IMR-90 (cell line): ENCODE data around the gene CEP290. TPM values are rescaled to one million over a fixed set of nuclear protein-coding genes. Genes with fewer than 3 reads are reported as not detected.

Experiments used
- ATAC-seq: fragments of 200-7000 bp; cut with Tn5 transposase; 2 replicates; pipeline ENCODE4 v1.9.1; 2020; ENCODE audit warnings: low read depth, mild to moderate bottlenecking, moderate library complexity
- BruUV-seq: library from RNA; stranded (reverse); fragments of 400-500 nt; replicated peaks from 2 replicates; lab custom pipeline; 2021; lab: Mats Ljungman, UMichigan
- CTCF ChIA-PET: fragments of 300-600 bp; formaldehyde crosslinking; extraction: SDS; loops from one replicate; lab custom pipeline; 2021; ENCODE audit warnings: antibody characterized with exemption; lab: Yijun Ruan, JAX
- POLR2A ChIA-PET: fragments of 300-600 bp; sonication (Branson Sonifier 250); formaldehyde crosslinking; loops from one replicate; lab custom pipeline; 2022; ENCODE audit warnings: antibody characterized with exemption; ENCODE audit not compliant: unreplicated experiment; lab: Charles Lee
- DNase-seq: peaks from one replicate; pipeline ENCODE4 v3.0.0; 2013
- H2AFZ ChIP-seq: replicated peaks from 2 replicates; pipeline ENCODE3; 2013; ENCODE audit warnings: low read length, mild to moderate bottlenecking; ENCODE audit not compliant: poor library complexity
- H2AK5ac ChIP-seq: 2 replicates; pipeline ENCODE4 v1.6.1; 2013; ENCODE audit warnings: low read depth, low read length, inconsistent platforms
- H2AK9ac ChIP-seq: replicated peaks from 2 replicates; pipeline ENCODE3; 2013; ENCODE audit warnings: mild to moderate bottlenecking, low read depth, low read length, moderate library complexity; ENCODE audit not compliant: poor library complexity
- H2BK120ac ChIP-seq: 2 replicates; pipeline ENCODE4 v1.6.1; 2013; ENCODE audit warnings: low read depth, low read length, inconsistent platforms
- H2BK15ac ChIP-seq: 3 replicates; pipeline ENCODE4 v1.6.1; 2013; ENCODE audit warnings: low read depth, low read length, inconsistent platforms
- H2BK20ac ChIP-seq: 2 replicates; pipeline ENCODE4 v1.6.1; 2013; ENCODE audit warnings: low read depth, mild to moderate bottlenecking, inconsistent platforms, low read length, moderate library complexity
- H2BK5ac ChIP-seq: 2 replicates; pipeline ENCODE4 v1.6.1; 2013; ENCODE audit warnings: mild to moderate bottlenecking, low read depth, low read length, inconsistent platforms; ENCODE audit not compliant: poor library complexity, severe bottlenecking
- H3K14ac ChIP-seq: replicated peaks from 2 replicates; pipeline ENCODE4 v1.6.1; 2013; ENCODE audit warnings: low read depth, low read length, inconsistent platforms
- H3K18ac ChIP-seq: 2 replicates; pipeline ENCODE4 v1.6.1; 2013; ENCODE audit warnings: low read depth, low read length, control low read depth
- H3K23ac ChIP-seq: 2 replicates; pipeline ENCODE4 v1.6.1; 2013; ENCODE audit warnings: low read depth, low read length, inconsistent platforms
- H3K27ac ChIP-seq: 2 replicates; pipeline ENCODE4 v1.5.1; 2013; ENCODE audit warnings: mild to moderate bottlenecking, control low read depth, low read length; ENCODE audit not compliant: insufficient read depth
- H3K27me3 ChIP-seq: 2 replicates; pipeline ENCODE4 v1.6.1; 2013; ENCODE audit warnings: low read length; ENCODE audit not compliant: control insufficient read depth, insufficient read depth
- H3K36me3 ChIP-seq: 2 replicates; pipeline ENCODE4 v1.6.1; 2013; ENCODE audit warnings: low read length, mixed read lengths; ENCODE audit not compliant: control insufficient read depth, insufficient read depth
- H3K4ac ChIP-seq: 2 replicates; pipeline ENCODE4 v1.6.1; 2013; ENCODE audit warnings: low read depth, low read length, inconsistent platforms
- H3K4me1 ChIP-seq: 2 replicates; pipeline ENCODE4 v1.6.1; 2013; ENCODE audit warnings: low read length, mixed read lengths; ENCODE audit not compliant: control insufficient read depth, insufficient read depth
- H3K4me2 ChIP-seq: 2 replicates; pipeline ENCODE4 v1.6.1; 2013; ENCODE audit warnings: low read depth, mild to moderate bottlenecking, control low read depth, low read length, moderate library complexity
- H3K4me3 ChIP-seq: 2 replicates; pipeline ENCODE4 v1.5.1; 2013; ENCODE audit warnings: low read depth, mild to moderate bottlenecking, control low read depth, low read length, moderate library complexity; ENCODE audit not compliant: insufficient read depth
- H3K56ac ChIP-seq: 2 replicates; pipeline ENCODE4 v1.6.1; 2013; ENCODE audit warnings: low read length, inconsistent platforms; ENCODE audit not compliant: insufficient read depth; ENCODE audit errors: extremely low read depth
- H3K79me1 ChIP-seq, 2 experiments: 2 replicates each; pipeline ENCODE4 v1.6.1; 2013; ENCODE audit warnings: low read length in 2 of 2, inconsistent platforms in 1 of 2, low read depth in 1 of 2
- H3K9ac ChIP-seq: 2 replicates; pipeline ENCODE4 v1.6.1; 2013; ENCODE audit warnings: low read depth, low read length, control low read depth
- H3K9me1 ChIP-seq: 2 replicates; pipeline ENCODE4 v1.6.1; 2013; ENCODE audit warnings: low read length, inconsistent platforms; ENCODE audit not compliant: insufficient read depth
- H3K9me3 ChIP-seq: 2 replicates; pipeline ENCODE4 v1.6.1; 2013; ENCODE audit warnings: low read length; ENCODE audit not compliant: control insufficient read depth, insufficient read depth
- H4K20me1 ChIP-seq: 2 replicates; pipeline ENCODE4 v1.6.1; 2013; ENCODE audit warnings: low read length, inconsistent platforms; ENCODE audit not compliant: insufficient read depth
- H4K5ac ChIP-seq: 2 replicates; pipeline ENCODE4 v1.6.1; 2013; ENCODE audit warnings: mild to moderate bottlenecking, low read depth, low read length, control low read depth
- H4K8ac ChIP-seq, 2 experiments: 2 replicates each; pipeline ENCODE4 v1.6.1; 2013; ENCODE audit warnings: low read depth in 2 of 2, low read length in 2 of 2, control low read depth in 1 of 2, inconsistent platforms in 1 of 2
- H4K91ac ChIP-seq: 2 replicates; pipeline ENCODE4 v1.6.1; 2013; ENCODE audit warnings: low read depth, low read length, inconsistent platforms; ENCODE audit not compliant: insufficient read depth
- CEBPB ChIP-seq: IDR thresholded peaks from 2 replicates; pipeline ENCODE4 v1.6.1; 2012; ENCODE audit warnings: low read depth, low read length, improper control_type of control experiment
- RCOR1 ChIP-seq: IDR thresholded peaks from 2 replicates; pipeline ENCODE4 v1.6.1; 2012; ENCODE audit warnings: mild to moderate bottlenecking, low read length, improper control_type of control experiment; ENCODE audit not compliant: insufficient replicate concordance
- WGBS, 2 experiments: methylation state at CpG; one replicate each; pipeline versions ENCODE4 v1.1.5 to v1.1.7; 2013; ENCODE audit warnings: missing lambda C conversion rate in 2 of 2; ENCODE audit not compliant: insufficient read length in 1 of 2; ENCODE audit errors: extremely low coverage in 2 of 2; 5-methylcytosine and 5-hydroxymethylcytosine counted together
- dilution Hi-C: fragments of 300-500 bp; cut with HindIII; formaldehyde crosslinking; loops from one replicate; pipeline ENCODE4 v1.14.3; 2018; ENCODE audit warnings: low sequenced_read_pairs; ENCODE audit not compliant: unreplicated experiment
- in situ Hi-C: fragments of 300-500 bp; cut with MboI; formaldehyde crosslinking; loops from 3 replicates; pipeline ENCODE4 v1.14.3; 2019; ENCODE audit warnings: low sequenced_read_pairs, inconsistent platforms, mixed read lengths
- intact Hi-C: fragments of 100-400 bp; cut with micrococcal nuclease; formaldehyde crosslinking; loops from 2 replicates; pipeline ENCODE4 v1.10.0; 2022
- polyA plus RNA-seq, 3 experiments: library from polyadenylated mRNA; depleted of rRNA; stranded (reverse); fragments of >200 nt; gene quantifications; 2 replicates each; pipeline ENCODE4 v1.2.3, GENCODE V29; 2012; ENCODE audit warnings: low replicate concordance in 1 of 3
- total RNA-seq: library from RNA; depleted of rRNA; stranded (reverse); fragments of >200 nt; gene quantifications from 2 replicates; pipeline ENCODE4 v1.2.3, GENCODE V29; 2012

CEP290 gene
- total and polyA plus RNA-seq, 2 of the 4 experiments (the other 2 are of a cell fraction): 4.3 to 7.9 TPM

GRCh38 chr12:88036353-88036965 is 105.4 kb downstream of the CEP290 start:
- Histone ChIP-seq H4K8ac (no peak overlapping the region), H3K18ac (no peak overlapping the region), H3K9me3 (no peaks in the 10 kb centered on the region), H4K20me1 (no peaks in the 10 kb centered on the region; the same call in 1 of the 2 replicates), H2BK120ac (no peak overlapping the region), H3K4me2 (peak overlapping the region; percentile 96), H2AK5ac (no peak overlapping the region), H3K79me1 (peaks cover 21 to 39% of the 10 kb centered on the region in 2 experiments), H3K27ac (no peak overlapping the region), H2AFZ (no peak overlapping the region), H3K4me1 (peaks cover 3% of the 10 kb centered on the region; the same call in 1 of the 2 replicates), H3K23ac (peak overlapping the region; percentile 30; the same call in 1 of the 2 replicates), H2BK20ac (no peak overlapping the region), H3K9ac (no peak overlapping the region; the same call in 1 of the 2 replicates), H4K91ac (no peak overlapping the region), H3K56ac (no peak overlapping the region), H4K5ac (no peak overlapping the region), H3K14ac (no peak overlapping the region; the same call in 1 of the 2 replicates), H3K4ac (no peak overlapping the region), H3K36me3 (peaks cover 1% of the 10 kb centered on the region; the same call in 1 of the 2 replicates), H3K4me3 (peak overlapping the region; percentile 93), H2AK9ac (no peak overlapping the region), H3K9me1 (no peaks in the 10 kb centered on the region), H2BK5ac (peak overlapping the region; percentile 24), H2BK15ac (no peak overlapping the region), H3K27me3 (no peaks in the 10 kb centered on the region)
- dilution Hi-C loops (no loop called here), intact Hi-C loops (no loop called here), in situ Hi-C loops (no loop called here)
- WGBS, 2 experiments: no CpG with 5 or more reads among the region's 5 CpGs
- no TSS peak for BruUV-seq
- DNase-seq (peak; percentile 59), ATAC-seq (peak; percentile 12; the same call in 1 of the 2 replicates)
- TF ChIP-seq RCOR1: no peak
- TF ChIP-seq CEBPB: peak; percentile 79
- CTCF ChIA-PET: no interaction called here
- POLR2A ChIA-PET: interaction anchor here (0.6 kb wide), 1 partner anchor 662 kb away, joined by 3 read pairs; no protein-coding TSS in a partner anchor
